Effector CD4-positive, alpha-beta T cell (primary cell): ENCODE results near the gene VPS8.
A peak's percentile ranks its signal among the peaks of the same experiment; 100 is the strongest.

ENCODE experiments used
- DNase-seq: peaks from one replicate; pipeline ENCODE4 v3.0.0-alpha.2; 2020

Gene VPS8

DNA sequence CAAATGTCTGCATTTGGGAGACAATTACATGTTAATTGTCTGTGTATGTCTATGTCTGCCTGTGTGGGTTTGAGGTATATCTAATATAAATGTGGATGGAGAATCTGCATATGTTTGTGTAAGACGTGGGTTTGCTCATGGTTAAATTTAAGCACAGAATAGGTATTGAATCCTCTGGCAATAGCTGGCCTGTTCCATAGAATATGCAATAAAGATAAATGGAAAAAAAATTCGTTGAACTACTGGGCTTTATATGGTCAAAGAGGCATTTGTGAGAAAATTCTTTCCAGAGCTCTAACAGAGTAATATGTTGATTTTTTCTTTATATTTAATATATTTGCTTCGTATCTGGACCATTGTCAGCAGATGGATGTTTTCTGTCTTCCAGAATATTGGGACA lies 1.4 kb downstream of the VPS8 start:
- no peak for DNase-seq

DNA sequence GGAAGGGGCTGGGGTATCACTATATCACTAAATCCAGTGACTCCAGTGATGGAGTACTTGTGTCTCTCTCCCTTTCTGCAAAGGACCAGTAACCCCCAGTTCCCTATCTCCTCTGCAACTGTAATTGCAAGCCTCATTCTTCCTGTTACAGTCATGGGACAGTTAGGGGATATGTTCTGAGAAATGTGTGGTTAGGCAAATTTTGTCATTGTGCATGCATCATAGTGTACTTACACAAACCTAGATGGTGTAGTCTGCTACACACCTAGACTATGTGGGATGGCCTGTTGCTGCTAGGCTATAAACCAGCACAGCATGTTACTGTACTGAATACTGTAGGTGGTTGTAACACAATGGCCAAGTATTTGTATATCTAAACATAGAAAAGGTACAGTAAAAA lies 2.2 kb downstream of the VPS8 start:
- no peak for DNase-seq

DNA sequence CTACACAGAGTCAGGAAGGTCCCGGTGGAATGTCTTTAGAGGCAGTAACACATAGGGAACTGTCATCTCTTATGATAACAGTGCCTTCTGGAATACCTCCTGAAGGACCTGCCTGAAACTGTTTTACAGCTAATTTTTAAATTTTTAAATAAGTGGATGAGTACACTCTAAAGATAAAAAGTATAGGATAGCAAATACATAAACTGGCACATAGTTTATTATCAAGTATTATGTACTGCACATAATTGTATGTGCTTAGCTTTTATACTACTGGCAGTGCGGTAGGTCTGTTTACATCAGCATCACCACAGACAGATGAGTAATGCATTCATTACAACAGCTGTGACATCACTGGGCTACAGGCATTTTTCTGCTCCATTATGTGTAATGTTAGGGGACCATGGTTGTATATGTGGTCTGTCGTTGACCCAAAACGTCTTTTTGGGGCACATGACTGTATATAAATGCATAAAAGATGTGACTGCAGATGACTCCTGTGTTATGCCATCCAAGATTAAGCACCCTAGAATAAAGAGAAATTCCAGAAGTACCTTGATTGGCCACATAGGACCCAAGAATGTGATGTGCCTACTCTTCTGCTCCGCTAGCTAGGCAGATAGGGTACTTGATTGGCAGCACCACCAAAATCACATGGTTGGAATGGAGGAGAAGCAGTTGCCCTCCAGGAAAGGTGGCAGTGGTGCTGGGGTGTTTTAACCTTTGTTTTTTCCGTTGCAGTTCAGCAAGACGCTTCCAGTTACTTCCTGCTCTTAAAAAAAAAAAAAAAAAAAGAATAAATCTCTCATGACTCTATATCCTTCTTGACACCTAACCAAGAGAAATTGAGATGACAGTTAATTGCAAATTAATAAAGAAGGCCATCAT lies 3.3 kb downstream of the VPS8 start:
- peak; percentile 7 for DNase-seq

DNA sequence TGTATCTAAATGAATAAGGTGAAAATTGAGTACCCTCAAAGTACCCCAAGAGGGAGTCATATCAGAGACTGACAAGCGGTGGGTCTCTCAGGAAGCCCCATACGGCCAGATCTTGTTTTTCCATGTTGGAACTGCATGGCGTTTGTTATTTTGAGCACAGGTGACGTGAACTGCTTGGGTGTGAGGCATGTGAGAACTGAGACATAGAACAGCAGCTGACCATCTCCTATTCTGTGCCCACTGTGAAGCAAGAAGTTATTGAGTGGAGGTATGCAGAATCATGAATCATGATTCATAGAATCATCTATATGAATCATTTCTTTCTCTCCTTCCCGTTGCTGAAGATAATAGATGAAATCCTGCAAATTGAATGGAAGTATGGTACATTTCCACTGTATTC lies 4.6 kb downstream of the VPS8 start:
- no peak for DNase-seq

DNA sequence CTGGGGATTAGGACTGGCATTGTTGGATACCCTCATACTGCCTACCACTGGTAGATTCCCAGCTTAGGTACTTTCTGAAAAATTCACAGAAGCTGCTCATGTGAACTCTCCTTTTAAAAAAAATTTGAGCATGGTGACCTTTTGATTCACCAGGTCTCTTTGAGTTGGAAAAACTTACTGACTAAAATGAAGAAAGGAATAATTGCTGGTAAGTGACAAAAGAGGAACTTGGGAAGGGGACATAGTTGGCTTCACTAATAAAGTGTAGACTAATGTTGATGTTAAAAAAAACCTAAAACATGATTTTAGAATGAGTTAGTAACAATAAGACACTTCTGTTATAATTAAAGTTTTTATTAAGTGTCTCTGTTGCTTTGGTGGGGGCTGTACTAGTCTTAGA lies 8.6 kb downstream of the VPS8 start:
- DNase-seq, result no peak

DNA sequence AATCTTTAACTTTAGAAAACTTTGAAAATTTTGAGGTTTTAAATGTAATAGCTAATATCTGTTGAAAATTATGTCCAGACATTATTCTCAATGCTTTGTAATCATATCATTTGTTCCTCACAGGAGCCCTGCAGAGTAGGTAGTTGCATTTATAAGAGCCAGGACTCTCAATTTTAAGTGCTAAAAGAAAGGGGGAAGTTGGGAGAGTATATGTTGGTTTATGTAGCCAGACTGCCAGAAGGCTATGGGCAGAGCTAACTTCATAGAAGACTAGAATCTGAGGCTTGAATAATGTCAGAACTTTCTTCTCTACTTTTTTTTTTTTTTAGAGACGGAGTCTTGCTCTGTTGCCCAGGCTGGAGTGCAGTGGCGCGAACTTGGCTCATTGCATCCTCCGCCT lies 9.1 kb downstream of the VPS8 start:
- DNase-seq, result no peak

- DNase-seq, result no peak
Observed at GRCh38 chr3:184822081-184822480, 10.1 kb downstream of the VPS8 start.

DNA sequence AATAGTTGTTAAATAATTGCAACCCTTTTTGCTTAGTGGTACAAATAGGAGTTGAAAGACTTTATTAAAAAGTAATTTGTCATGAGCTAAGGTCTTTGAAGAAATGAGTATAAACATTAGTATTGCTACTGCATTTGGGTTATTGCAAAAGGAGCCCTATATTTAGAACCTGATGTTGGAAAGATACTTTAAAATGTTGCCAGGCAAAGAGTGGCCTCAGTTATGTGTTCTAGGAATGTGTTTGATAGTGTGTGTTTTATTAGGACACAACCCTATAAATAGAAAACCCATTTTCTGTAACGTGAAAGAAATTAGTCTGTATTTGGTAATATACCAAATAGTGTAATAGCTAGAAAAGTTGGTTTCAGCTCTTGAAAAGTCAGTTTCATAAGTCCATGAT lies 10.7 kb downstream of the VPS8 start:
- no peak for DNase-seq

DNA sequence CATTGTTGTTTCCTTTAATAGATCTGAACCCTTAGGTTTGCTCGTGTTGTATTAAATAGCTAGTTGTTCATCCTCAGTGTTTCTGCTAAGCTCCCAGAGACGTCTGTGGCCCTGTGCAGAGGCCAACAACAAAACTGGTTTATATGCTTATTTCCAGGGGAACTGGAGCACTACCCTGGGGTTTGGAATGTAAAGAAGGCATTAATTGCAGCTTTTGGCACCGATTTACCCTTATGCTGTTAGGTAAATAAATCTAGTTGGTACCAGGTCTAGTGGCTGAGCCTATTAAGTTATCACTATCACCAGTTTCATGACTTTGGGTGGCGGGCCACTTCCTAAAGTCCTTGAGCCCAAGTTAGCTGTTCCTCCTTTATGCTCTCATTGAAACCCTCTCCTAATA lies 12.0 kb downstream of the VPS8 start:
- DNase-seq, result no peak

GRCh38 chr3:184825121-184825820 lies 13.3 kb downstream of the VPS8 start:
- DNase-seq, result no peak

DNA sequence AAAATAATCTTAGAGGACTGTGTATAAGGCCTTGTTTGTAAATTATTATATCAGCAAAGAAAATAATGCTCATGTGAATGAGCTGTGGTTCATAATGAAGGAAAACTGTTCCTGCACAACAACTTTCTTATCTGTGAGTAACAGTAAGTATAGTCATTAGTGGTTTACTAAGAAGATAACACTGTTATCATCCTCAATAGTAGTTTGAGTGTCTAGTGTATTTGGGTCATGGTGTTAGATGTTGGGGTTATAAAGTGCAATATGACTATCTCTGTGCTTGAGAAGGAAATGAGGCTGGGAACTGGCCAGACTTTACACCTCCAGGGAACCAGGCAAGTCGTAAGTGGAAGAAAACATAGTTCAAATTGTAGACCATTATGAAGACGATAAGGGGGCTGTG lies 15.6 kb downstream of the VPS8 start:
- no peak for DNase-seq

- DNase-seq, result no peak
Observed at GRCh38 chr3:184832044-184832443, 20.1 kb downstream of the VPS8 start.

GRCh38 chr3:184832903-184833302 lies 20.9 kb downstream of the VPS8 start:
- no peak for DNase-seq

DNA sequence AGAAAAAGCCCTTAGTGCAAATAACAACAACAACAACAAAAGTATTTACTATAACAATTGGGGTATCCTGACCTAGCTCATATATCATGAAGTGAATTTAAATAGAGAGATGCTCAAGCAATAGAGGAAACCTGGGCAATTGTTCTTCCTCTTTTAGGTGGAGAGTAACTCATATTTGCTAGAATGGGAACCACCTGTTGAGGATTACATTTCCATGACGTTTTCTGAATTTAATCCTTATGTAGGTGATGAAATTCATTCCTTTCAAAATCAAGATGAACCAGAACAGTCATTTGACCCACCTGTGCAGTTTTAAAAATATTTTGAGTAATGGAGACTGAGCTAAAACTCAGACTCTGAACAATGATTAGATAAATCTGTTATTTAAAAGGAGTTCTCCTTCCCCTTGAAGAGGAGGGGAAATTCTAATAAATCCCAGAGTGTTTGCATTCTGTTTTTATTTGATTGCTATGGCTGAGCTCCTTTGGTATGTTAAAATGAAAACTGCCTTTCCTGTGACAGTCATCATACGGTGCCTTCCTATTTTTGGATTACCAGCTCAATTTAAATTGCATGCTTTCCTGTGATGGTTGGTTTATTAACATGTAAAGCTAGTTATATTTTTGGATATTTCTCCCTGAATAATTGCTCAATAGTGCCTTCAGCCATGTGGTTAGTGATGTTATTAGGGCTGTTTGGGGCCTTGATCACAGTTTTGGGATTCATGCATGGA lies 24.3 kb downstream of the VPS8 start:
- DNase-seq, result no peak

- no peak for DNase-seq
Observed at GRCh38 chr3:184842433-184842832, 30.5 kb downstream of the VPS8 start.

- no peak for DNase-seq
Observed at GRCh38 chr3:184845819-184846218, 33.9 kb downstream of the VPS8 start.

DNA sequence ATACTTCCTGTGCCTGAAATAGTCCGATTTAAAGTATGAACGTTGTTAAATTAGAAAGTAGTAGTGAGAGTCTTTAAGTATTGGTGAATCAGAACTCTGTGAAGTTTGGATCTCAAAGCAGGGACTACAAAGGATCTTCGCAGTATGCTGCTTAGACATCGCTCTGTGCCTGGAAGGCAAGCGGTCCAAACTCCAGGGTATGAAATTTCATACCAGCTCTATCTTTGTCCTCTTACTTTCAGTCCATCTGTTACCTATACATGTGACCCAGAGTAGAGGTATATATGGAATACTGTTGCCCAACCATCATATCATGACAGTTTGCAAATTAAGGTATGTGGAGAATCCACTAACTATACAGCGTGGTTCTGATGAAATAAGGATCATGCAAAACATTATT lies 34.5 kb downstream of the VPS8 start:
- DNase-seq, result no peak

DNA sequence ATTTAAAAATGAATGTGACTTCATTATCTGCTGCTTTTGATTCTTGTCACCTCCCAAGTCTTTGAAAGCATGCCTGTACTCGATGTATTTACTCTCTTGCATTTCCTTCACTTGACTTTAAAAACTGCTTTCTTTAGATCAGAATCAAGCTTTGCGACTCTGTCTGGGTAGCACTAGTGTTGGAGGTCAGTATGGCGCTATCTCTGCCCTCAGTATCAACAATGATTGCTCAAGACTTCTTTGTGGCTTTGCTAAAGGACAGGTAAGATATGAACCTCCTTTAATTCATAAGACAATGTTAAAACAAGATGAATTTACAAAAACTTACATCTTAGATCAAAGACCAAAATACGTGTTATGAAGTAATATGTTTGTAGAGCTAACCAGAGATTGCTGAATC lies 37.0 kb downstream of the VPS8 start:
- DNase-seq, result no peak

GRCh38 chr3:184850201-184850600 lies 38.2 kb downstream of the VPS8 start:
- no peak for DNase-seq

DNA sequence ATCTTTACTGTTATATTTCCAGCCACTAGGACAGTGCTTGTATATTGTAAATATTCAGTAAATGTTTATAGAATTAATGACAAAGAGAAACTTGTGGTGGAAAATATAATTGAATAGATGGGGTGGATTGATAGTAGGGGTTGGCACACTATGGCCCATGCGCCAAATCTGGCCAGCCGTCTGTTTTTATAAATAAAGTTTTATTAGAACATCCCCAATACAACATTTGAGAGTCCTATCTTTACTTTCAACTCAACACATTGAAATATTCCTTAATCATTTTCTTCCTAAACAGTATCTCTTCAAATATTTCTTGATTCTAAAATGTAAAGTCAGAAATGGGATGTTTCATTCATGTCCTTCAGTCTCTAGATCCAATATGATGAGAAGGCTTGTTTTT lies 45.1 kb downstream of the VPS8 start:
- no peak for DNase-seq

DNA sequence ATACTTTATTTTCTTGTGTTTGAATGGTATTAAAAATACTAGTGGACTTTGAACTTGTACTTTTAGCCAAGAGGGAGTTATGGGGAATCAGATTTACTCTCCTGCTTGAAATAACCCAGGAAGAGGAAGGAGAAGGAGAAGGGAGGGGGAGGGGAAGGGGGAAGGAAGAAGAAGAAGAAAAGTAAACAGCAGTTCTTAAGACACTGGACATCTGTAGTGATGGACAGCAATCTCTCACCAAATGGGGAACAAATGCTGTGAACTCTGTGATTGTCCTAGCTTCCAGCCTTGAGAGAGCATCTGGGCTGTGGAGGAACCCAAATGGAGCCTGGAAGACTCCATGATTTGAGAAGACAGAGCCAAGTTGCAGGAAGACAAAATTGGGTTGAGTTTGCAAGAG lies 52.0 kb downstream of the VPS8 start:
- no peak for DNase-seq

GRCh38 chr3:184868477-184868876 lies 56.5 kb downstream of the VPS8 start:
- DNase-seq, result no peak

DNA sequence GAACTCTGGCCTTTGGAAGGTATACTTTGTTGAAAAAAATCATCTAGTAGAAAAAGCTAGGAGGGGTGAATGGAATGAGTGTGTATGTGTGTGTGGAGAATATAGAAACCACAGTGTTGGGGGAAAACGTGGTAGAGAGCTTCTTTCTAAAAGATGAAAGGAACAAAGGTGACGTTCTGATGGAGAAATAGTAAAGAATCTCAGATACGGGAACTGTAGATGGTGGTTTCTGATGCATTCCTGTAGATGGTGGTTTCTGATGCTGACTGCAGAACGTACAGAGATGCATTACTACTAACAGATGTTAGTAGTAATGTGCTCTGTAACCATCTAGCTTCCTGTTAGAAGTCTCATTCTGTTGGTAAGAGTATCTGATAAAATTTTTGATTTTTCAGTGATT lies 60.2 kb downstream of the VPS8 start:
- DNase-seq, result no peak

GRCh38 chr3:184873141-184873540 lies 61.2 kb downstream of the VPS8 start:
- no peak for DNase-seq
